Esophagus squamous epithelium (tissue), 5 donors: ENCODE measurements around the gene RMND1. TPM values are rescaled to one million over a fixed set of nuclear protein-coding genes. Genes with fewer than 3 reads are reported as not detected.
"Not testable (repeated sequence)": the region's sequence is repeated elsewhere in the genome, so short reads cannot be mapped to it uniquely, and the experiment has no call there.

Experiments
- DNase-seq: peaks from one replicate; lab custom pipeline; 2025; lab: John Stamatoyannopoulos, UW
- H3K27ac ChIP-seq, 4 donors: fragments of 200-600 bp; sonication (generic); one replicate each; pipeline ENCODE4 v1.5.1; 2016 to 2019; ENCODE audit warnings: mild to moderate bottlenecking in 1 of 4
- H3K27me3 ChIP-seq, 4 donors: fragments of 200-600 bp; sonication (generic); 1 replicate in 3 of 4; 2 replicates in 1 of 4; pipeline versions ENCODE4 v1.5.1 to v1.6.0; 2017 to 2021; ENCODE audit warnings: antibody characterized with exemption in 1 of 4
- H3K36me3 ChIP-seq, 3 donors: fragments of 200-600 bp; sonication (generic); one replicate each; pipeline ENCODE4 v1.5.1; 2016 to 2019
- H3K4me1 ChIP-seq, 3 donors: fragments of 200-600 bp; sonication (generic); one replicate each; pipeline ENCODE4 v1.5.1; 2017 to 2019
- H3K4me3 ChIP-seq, 4 donors: fragments of 200-600 bp; sonication (generic); 1 replicate in 3 of 4; 2 replicates in 1 of 4; pipeline ENCODE4 v1.5.1; 2016 to 2019; ENCODE audit warnings: mild to moderate bottlenecking in 2 of 4, moderate library complexity in 1 of 4
- H3K9me3 ChIP-seq, 3 donors: fragments of 200-600 bp; sonication (generic); one replicate each; pipeline ENCODE4 v1.5.1; 2016 to 2019
- CTCF ChIP-seq, 6 experiments: fragments of 450-650 bp in 4 of 6; fragments of 200-600 bp in 2 of 6; sonication (generic) in 2 of 6; IDR thresholded peaks; one replicate each; pipeline ENCODE4 v1.5.1; 2016 to 2019; ENCODE audit warnings: antibody characterized with exemption in 6 of 6, mild to moderate bottlenecking in 4 of 6, moderate library complexity in 4 of 6
- POLR2A ChIP-seq, 4 donors: fragments of 450-650 bp; IDR thresholded peaks; one replicate each; pipeline ENCODE4 v1.6.1; 2017; ENCODE audit warnings: antibody characterized with exemption in 4 of 4, mild to moderate bottlenecking in 4 of 4, moderate library complexity in 3 of 4
- WGBS, 2 donors: methylation state at CpG; one replicate each; pipeline ENCODE4 v1.1.5; 2018; 5-methylcytosine and 5-hydroxymethylcytosine counted together
- intact Hi-C: fragments of 100-400 bp; cut with DNase I; formaldehyde crosslinking; loops from one replicate; pipeline ENCODE4 v1.15.0; 2022
- total RNA-seq, 4 donors: library from RNA; depleted of rRNA; stranded (reverse); fragments of >200 nt; gene quantifications; one replicate each; pipeline ENCODE4 v1.1.0, GENCODE V29; 2016
- donor health status: DM: yes; HTN: yes; CAD: no.

Gene RMND1
- total RNA-seq, 4 donors from 2014 or later, result 4.6 to 25.9 (median 15.3) TPM

- Histone ChIP-seq H3K27ac (no peak overlapping the region), H3K4me1 (peaks cover 0 to 41% (median 8%) of the 10 kb centered on the region in 3 donors), H3K4me3 (no peak overlapping the region), H3K27me3 (no peaks in the 10 kb centered on the region), H3K36me3 (peaks cover 0 to 14% (median 0%) of the 10 kb centered on the region in 3 donors), H3K9me3 (no peaks in the 10 kb centered on the region)
- intact Hi-C loops, result no loop called here
- no peak for DNase-seq
- 60 to 67% methylated on average over 1 of the region's 1 CpG for WGBS, 2 donors
- TF ChIP-seq POLR2A (IDR thresholded peaks at IDR 0.05) (no peak), CTCF (IDR thresholded peaks at IDR 0.05) (no peak)
Measured at GRCh38 chr6:151385177-151385576, 66.7 kb downstream of the RMND1 start.

- no peaks in the 10 kb centered on the region for H3K27me3 ChIP-seq
- 78 to 99% methylated on average over 5 of the region's 5 CpGs for WGBS, 2 donors
- H3K36me3 ChIP-seq, result peaks cover 0 to 14% (median 0%) of the 10 kb centered on the region in 3 donors
- peaks cover 0 to 36% (median 8%) of the 10 kb centered on the region in 3 donors for H3K4me1 ChIP-seq
- H3K4me3 ChIP-seq, result no peak overlapping the region
- no peak overlapping the region for H3K27ac ChIP-seq
- H3K9me3 ChIP-seq, result no peaks in the 10 kb centered on the region
- intact Hi-C loops, result no loop called here
- no peak for DNase-seq
- TF ChIP-seq POLR2A (IDR thresholded peaks at IDR 0.05) (no peak), CTCF (IDR thresholded peaks at IDR 0.05) (no peak)
Measured at GRCh38 chr6:151384151-151384550, 67.8 kb downstream of the RMND1 start.

GRCh38 chr6:151382631-151383030 lies 69.3 kb downstream of the RMND1 start:
- WGBS, 2 donors, result 92 to 100% methylated on average over 7 to 9 of the region's 9 CpGs
- intact Hi-C loops, DNase-seq, H3K27me3 ChIP-seq, H3K4me3 ChIP-seq, H3K27ac ChIP-seq, H3K9me3 ChIP-seq: not testable (repeated sequence)
- H3K4me1 ChIP-seq, result peaks cover 0 to 21% (median 0%) of the 10 kb centered on the region in 3 donors
- peaks cover 0 to 14% (median 0%) of the 10 kb centered on the region in 3 donors for H3K36me3 ChIP-seq

GRCh38 chr6:151381722-151382121 lies 70.2 kb downstream of the RMND1 start:
- Histone ChIP-seq H3K36me3 (peaks cover 0 to 14% (median 0%) of the 10 kb centered on the region in 3 donors), H3K9me3 (no peaks in the 10 kb centered on the region), H3K27ac (no peak overlapping the region), H3K4me3 (no peak overlapping the region), H3K27me3 (no peaks in the 10 kb centered on the region), H3K4me1 (peaks cover 0 to 20% (median 0%) of the 10 kb centered on the region in 3 donors)
- TF ChIP-seq CTCF (IDR thresholded peaks at IDR 0.05), result no peak
- TF ChIP-seq POLR2A (IDR thresholded peaks at IDR 0.05), result no peak
- no peak for DNase-seq
- intact Hi-C loops, result no loop called here
- WGBS, 2 donors, result 80 to 89% methylated on average over 4 of the region's 4 CpGs

GRCh38 chr6:151380848-151381205 lies 71.1 kb downstream of the RMND1 start:
- intact Hi-C loops, result no loop called here
- 90 to 100% methylated on average over 1 of the region's 1 CpG for WGBS, 2 donors
- TF ChIP-seq CTCF (IDR thresholded peaks at IDR 0.05) (no peak), POLR2A (IDR thresholded peaks at IDR 0.05) (no peak)
- Histone ChIP-seq H3K36me3 (peaks cover 0 to 14% (median 0%) of the 10 kb centered on the region in 3 donors), H3K4me3 (no peak overlapping the region), H3K27ac (peak overlapping the region in 2 of 4 donors; percentile 42 to 50), H3K9me3 (no peaks in the 10 kb centered on the region), H3K27me3 (no peaks in the 10 kb centered on the region), H3K4me1 (peaks cover 0 to 23% (median 0%) of the 10 kb centered on the region in 3 donors)
- DNase-seq, result no peak
